WTC11 (cell line): ENCODE data around the gene PTK6. TPM values are rescaled to one million over a fixed set of nuclear protein-coding genes. Genes with fewer than 3 reads are reported as not detected.

Source experiments
- ATAC-seq: fragments of 200-7000 bp; cut with Tn5 transposase; 2 replicates; pipeline ENCODE4 v1.10.0; 2021; ENCODE audit warnings: mild to moderate bottlenecking, moderate library complexity
- CTCF ChIA-PET: fragments of 300-600 bp; sonication (Branson Sonifier 250); formaldehyde crosslinking; loops from one replicate; lab custom pipeline; 2021; ENCODE audit warnings: antibody characterized with exemption; lab: Charles Lee
- POLR2A ChIA-PET: fragments of 350-600 bp; sonication (Branson Sonifier 250); formaldehyde crosslinking; loops from one replicate; lab custom pipeline; 2021; ENCODE audit warnings: antibody characterized with exemption; lab: Charles Lee
- DNase-seq: peaks from one replicate; pipeline ENCODE4 v3.0.0; 2021; ENCODE audit warnings: low spot score
- H3K27ac Mint-ChIP-seq: 2 replicates; pipeline ENCODE4 v1.8.0; 2021; ENCODE audit warnings: mixed read lengths
- H3K27me3 Mint-ChIP-seq: 2 replicates; pipeline ENCODE4 v1.8.0; 2021; ENCODE audit warnings: low read depth, mild to moderate bottlenecking, moderate library complexity, mixed read lengths
- H3K36me3 Mint-ChIP-seq: 2 replicates; pipeline ENCODE4 v1.8.0; 2021; ENCODE audit warnings: mixed read lengths
- H3K4me1 Mint-ChIP-seq: 2 replicates; pipeline ENCODE4 v1.8.0; 2022; ENCODE audit warnings: mixed read lengths
- H3K4me3 Mint-ChIP-seq: 2 replicates; pipeline ENCODE4 v1.8.0; 2021; ENCODE audit warnings: mild to moderate bottlenecking, moderate library complexity, mixed read lengths
- H3K9me3 Mint-ChIP-seq: 2 replicates; pipeline ENCODE4 v1.8.0; 2021; ENCODE audit warnings: mixed read lengths
- CBFB ChIP-seq: sonication (generic); formaldehyde crosslinking; IDR thresholded peaks from 2 replicates; pipeline ENCODE4 v1.8.1; 2022; ENCODE audit warnings: mild to moderate bottlenecking, low read depth, missing genetic modification reagents
- ERG ChIP-seq: fragments of 250-450 bp; sonication (Bioruptor Pico); IDR thresholded peaks from 2 replicates; pipeline ENCODE4 v1.8.0; 2021; ENCODE audit warnings: mild to moderate bottlenecking
- ESRRA ChIP-seq: sonication (generic); formaldehyde crosslinking; IDR thresholded peaks from 2 replicates; pipeline ENCODE4 v1.8.1; 2022; ENCODE audit warnings: mild to moderate bottlenecking, missing genetic modification reagents, borderline replicate concordance
- ETV6 ChIP-seq: sonication (generic); formaldehyde crosslinking; IDR thresholded peaks from 2 replicates; pipeline ENCODE4 v1.8.1; 2022; ENCODE audit warnings: mild to moderate bottlenecking, missing genetic modification reagents
- FOXK1 ChIP-seq: sonication (generic); formaldehyde crosslinking; IDR thresholded peaks from 2 replicates; pipeline ENCODE4 v1.8.0; 2022; ENCODE audit warnings: mild to moderate bottlenecking, moderate library complexity, missing genetic modification reagents
- GRHL2 ChIP-seq: fragments of 250-450 bp; sonication (Bioruptor Pico); IDR thresholded peaks from 2 replicates; pipeline ENCODE4 v1.8.0; 2022; ENCODE audit warnings: mild to moderate bottlenecking, moderate library complexity; ENCODE audit not compliant: insufficient replicate concordance, severe bottlenecking
- IRF1 ChIP-seq: sonication (generic); formaldehyde crosslinking; IDR thresholded peaks from 2 replicates; pipeline ENCODE4 v1.8.0; 2023; ENCODE audit warnings: missing genetic modification reagents
- KAT7 ChIP-seq: sonication (generic); formaldehyde crosslinking; IDR thresholded peaks from 2 replicates; pipeline ENCODE4 v1.8.1; 2023; ENCODE audit warnings: missing genetic modification reagents, mild to moderate bottlenecking, borderline replicate concordance
- MYBL2 ChIP-seq: sonication (generic); formaldehyde crosslinking; IDR thresholded peaks from 2 replicates; pipeline ENCODE4 v1.8.1; 2023; ENCODE audit warnings: mild to moderate bottlenecking, moderate library complexity, missing genetic modification reagents
- NFATC4 ChIP-seq: fragments of 250-450 bp; sonication (Bioruptor Pico); IDR thresholded peaks from 2 replicates; pipeline ENCODE4 v1.9.0; 2021; ENCODE audit warnings: mild to moderate bottlenecking
- NR2C2 ChIP-seq: sonication (generic); formaldehyde crosslinking; IDR thresholded peaks from 2 replicates; pipeline ENCODE4 v1.8.0; 2022; ENCODE audit warnings: mild to moderate bottlenecking, missing genetic modification reagents
- SP1 ChIP-seq: sonication (generic); formaldehyde crosslinking; conservative IDR thresholded peaks from 2 replicates; pipeline ENCODE4 v1.8.1; 2022; ENCODE audit warnings: missing genetic modification reagents
- ZNF232 ChIP-seq: sonication (generic); formaldehyde crosslinking; IDR thresholded peaks from 2 replicates; pipeline ENCODE4 v1.8.0; 2022; ENCODE audit warnings: mild to moderate bottlenecking, missing genetic modification reagents
- ZNF317 ChIP-seq: sonication (generic); formaldehyde crosslinking; IDR thresholded peaks from 2 replicates; pipeline ENCODE4 v1.8.1; 2023; ENCODE audit warnings: low read depth, mild to moderate bottlenecking, moderate library complexity, missing genetic modification reagents, borderline replicate concordance
- ZNF396 ChIP-seq: fragments of 250-450 bp; sonication (Bioruptor Pico); IDR thresholded peaks from 2 replicates; pipeline ENCODE4 v1.8.0; 2021; ENCODE audit warnings: mild to moderate bottlenecking, moderate library complexity, borderline replicate concordance
- ZNF423 ChIP-seq: fragments of 250-450 bp; sonication (Bioruptor Pico); IDR thresholded peaks from 2 replicates; pipeline ENCODE4 v2.1.2; 2022; ENCODE audit warnings: mild to moderate bottlenecking, moderate library complexity
- total RNA-seq: library from RNA; stranded (reverse); gene quantifications from 3 replicates; pipeline ENCODE4 v1.2.3, GENCODE V29; 2021
- TF ChIP-seq, protein P1 (sequence below): sonication (generic); formaldehyde crosslinking; IDR thresholded peaks from 2 replicates; pipeline ENCODE4 v1.8.0; 2022; ENCODE audit warnings: mild to moderate bottlenecking, missing genetic modification reagents
- TF ChIP-seq, protein P2 (sequence below): sonication (generic); formaldehyde crosslinking; IDR thresholded peaks from 2 replicates; pipeline ENCODE4 v1.8.1; 2023; ENCODE audit warnings: mild to moderate bottlenecking, missing genetic modification reagents, moderate library complexity

The PTK6 gene
- total RNA-seq, 1 experiment from 2014 or later, result 0.22 TPM

DNA sequence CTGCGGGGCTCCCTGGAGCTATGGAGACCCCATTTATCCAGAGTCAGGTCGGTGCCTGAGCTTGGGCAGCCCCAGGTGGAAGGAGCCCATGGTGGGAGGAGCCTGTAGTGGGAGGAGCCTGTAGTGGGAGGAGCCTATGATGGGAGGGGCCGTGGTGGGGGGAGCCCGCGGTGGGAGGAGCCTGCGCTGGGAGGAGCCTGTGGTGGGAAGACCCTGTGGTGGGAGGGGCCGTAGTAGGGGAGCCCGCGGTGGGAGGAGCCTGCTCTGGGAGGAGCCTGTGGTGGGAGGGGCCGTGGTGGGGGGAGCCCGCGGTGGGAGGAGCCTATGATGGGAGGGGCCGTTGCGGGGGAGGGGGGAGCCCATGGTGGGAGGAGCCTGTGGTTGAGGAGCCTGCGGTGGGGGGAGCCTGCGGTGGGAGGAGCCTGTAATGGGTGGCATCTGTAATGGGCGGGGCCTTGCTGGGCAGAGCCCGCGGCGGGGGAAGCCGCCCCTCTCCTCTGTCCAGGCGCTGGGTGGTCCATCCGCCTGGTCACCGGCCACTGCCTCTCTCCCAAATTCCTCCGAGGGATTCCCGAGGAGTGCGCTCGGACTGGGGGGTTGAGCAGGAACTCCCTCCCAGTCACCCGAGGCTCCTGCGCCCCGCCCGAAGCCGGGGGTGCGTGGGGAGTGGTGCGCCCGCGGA is 16.2 kb upstream of the PTK6 start:
- ChIA-PET CTCF (interaction anchor here (0.5 to 2.3 kb wide), 8 partner anchors 15 to 418 kb away, joined by 3 to 33 read pairs (median 4); partner anchors contain the start of genes PPDPF, PTK6 and STMN3), POLR2A (interaction anchor here (0.7 to 1.6 kb wide), 4 partner anchors 15 to 183 kb away, joined by 3 to 4 read pairs (median 4); partner anchors contain the start of gene PPDPF)
- peak; percentile 85 for ATAC-seq
- Mint-ChIP-seq H3K4me1 (peaks cover 22% of the 10 kb centered on the region), H3K27me3 (no peaks in the 10 kb centered on the region), H3K36me3 (no peaks in the 10 kb centered on the region), H3K27ac (no peak overlapping the region), H3K9me3 (no peaks in the 10 kb centered on the region), H3K4me3 (peak overlapping the region; percentile 68)
- peak; percentile 97 for DNase-seq
- TF ChIP-seq, protein P1, sequence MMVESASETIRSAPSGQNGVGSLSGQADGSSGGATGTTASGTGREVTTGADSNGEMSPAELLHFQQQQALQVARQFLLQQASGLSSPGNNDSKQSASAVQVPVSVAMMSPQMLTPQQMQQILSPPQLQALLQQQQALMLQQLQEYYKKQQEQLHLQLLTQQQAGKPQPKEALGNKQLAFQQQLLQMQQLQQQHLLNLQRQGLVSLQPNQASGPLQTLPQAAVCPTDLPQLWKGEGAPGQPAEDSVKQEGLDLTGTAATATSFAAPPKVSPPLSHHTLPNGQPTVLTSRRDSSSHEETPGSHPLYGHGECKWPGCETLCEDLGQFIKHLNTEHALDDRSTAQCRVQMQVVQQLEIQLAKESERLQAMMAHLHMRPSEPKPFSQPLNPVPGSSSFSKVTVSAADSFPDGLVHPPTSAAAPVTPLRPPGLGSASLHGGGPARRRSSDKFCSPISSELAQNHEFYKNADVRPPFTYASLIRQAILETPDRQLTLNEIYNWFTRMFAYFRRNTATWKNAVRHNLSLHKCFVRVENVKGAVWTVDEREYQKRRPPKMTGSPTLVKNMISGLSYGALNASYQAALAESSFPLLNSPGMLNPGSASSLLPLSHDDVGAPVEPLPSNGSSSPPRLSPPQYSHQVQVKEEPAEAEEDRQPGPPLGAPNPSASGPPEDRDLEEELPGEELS (CRISPR knock-in tag), result 0 out of 2 replicates have a peak, but pooled peaks have one; percentile 58
- no peak for TF ChIP-seq IRF1
- TF ChIP-seq ZNF396 (CRISPR knock-in tag), result no peak
- TF ChIP-seq ERG, result no peak
- TF ChIP-seq GRHL2 (CRISPR knock-in tag), result no peak
- TF ChIP-seq SP1 (CRISPR knock-in tag), result peak; percentile 69
- TF ChIP-seq FOXK1 (CRISPR knock-in tag), result 0 out of 2 replicates have a peak, but pooled peaks have one; percentile 52

GRCh38 chr20:63552481-63553249 is 15.5 kb upstream of the PTK6 start:
- Mint-ChIP-seq H3K27ac (peak overlapping the region; percentile 79; the same call in 1 of the 2 replicates), H3K4me3 (peak overlapping the region; percentile 53), H3K9me3 (no peaks in the 10 kb centered on the region), H3K4me1 (peaks cover 22% of the 10 kb centered on the region), H3K36me3 (no peaks in the 10 kb centered on the region), H3K27me3 (no peaks in the 10 kb centered on the region)
- ChIA-PET POLR2A (interaction anchor here (0.6 to 1.6 kb wide), 5 partner anchors 14 to 405 kb away, joined by 3 to 4 read pairs (median 4); partner anchors contain the start of gene PPDPF), CTCF (interaction anchor here (0.5 to 2.3 kb wide), 8 partner anchors 14 to 419 kb away, joined by 3 to 33 read pairs (median 4); partner anchors contain the start of genes PPDPF, PTK6 and STMN3)
- TF ChIP-seq ZNF423 (CRISPR knock-in tag) (peak; percentile 87), NR2C2 (CRISPR knock-in tag) (no peak), ESRRA (CRISPR knock-in tag) (no peak), ZNF232 (CRISPR knock-in tag) (no peak), ZNF317 (CRISPR knock-in tag) (no peak), MYBL2 (no peak), ETV6 (no peak), KAT7 (0 out of 2 replicates have a peak, but pooled peaks have one; percentile 38), NFATC4 (CRISPR knock-in tag) (no peak)
- ATAC-seq (no peak), DNase-seq (no peak)

GRCh38 chr20:63551068-63551467 is 13.9 kb upstream of the PTK6 start:
- Mint-ChIP-seq H3K4me1 (peaks cover 23% of the 10 kb centered on the region), H3K27ac (peak overlapping the region; percentile 24; the same call in 1 of the 2 replicates), H3K27me3 (no peaks in the 10 kb centered on the region), H3K36me3 (no peaks in the 10 kb centered on the region), H3K9me3 (no peaks in the 10 kb centered on the region), H3K4me3 (no peak overlapping the region)
- no peak for ATAC-seq
- DNase-seq, result no peak
- TF ChIP-seq NR2C2 (CRISPR knock-in tag) (no peak), ZNF232 (CRISPR knock-in tag) (no peak), CBFB (CRISPR knock-in tag) (no peak)
- TF ChIP-seq, protein P2, sequence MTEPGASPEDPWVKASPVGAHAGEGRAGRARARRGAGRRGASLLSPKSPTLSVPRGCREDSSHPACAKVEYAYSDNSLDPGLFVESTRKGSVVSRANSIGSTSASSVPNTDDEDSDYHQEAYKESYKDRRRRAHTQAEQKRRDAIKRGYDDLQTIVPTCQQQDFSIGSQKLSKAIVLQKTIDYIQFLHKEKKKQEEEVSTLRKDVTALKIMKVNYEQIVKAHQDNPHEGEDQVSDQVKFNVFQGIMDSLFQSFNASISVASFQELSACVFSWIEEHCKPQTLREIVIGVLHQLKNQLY, result no peak
- CTCF ChIA-PET, result interaction anchor here (0.6 to 2.2 kb wide), 3 partner anchors 13 to 423 kb away, joined by 3 to 15 read pairs (median 4); no protein-coding TSS in a partner anchor
- POLR2A ChIA-PET, result no interaction called here
